Upper lobe of right lung (tissue), 1 donor: ENCODE results near the gene TGFBR3. TPM values are rescaled to one million over a fixed set of nuclear protein-coding genes. Genes with fewer than 3 reads are reported as not detected.

ENCODE experiments used
- ATAC-seq: fragments of 200-7000 bp; cut with Tn5 transposase; one replicate; pipeline ENCODE4 v1.9.1; 2020; ENCODE audit warnings: mild to moderate bottlenecking, moderate library complexity
- DNase-seq: peaks from one replicate; pipeline ENCODE4 v3.0.0-alpha.2; 2020
- H3K27ac ChIP-seq: fragments of 200-600 bp; one replicate; pipeline ENCODE4 v1.8.0; 2022
- H3K27me3 ChIP-seq: fragments of 200-600 bp; one replicate; pipeline ENCODE4 v1.8.0; 2022; ENCODE audit warnings: mild to moderate bottlenecking
- H3K36me3 ChIP-seq: fragments of 200-600 bp; one replicate; pipeline ENCODE4 v1.8.0; 2022
- H3K4me1 ChIP-seq: fragments of 200-600 bp; one replicate; pipeline ENCODE4 v1.8.0; 2022
- H3K4me3 ChIP-seq: fragments of 200-600 bp; one replicate; pipeline ENCODE4 v1.8.0; 2022; ENCODE audit warnings: mild to moderate bottlenecking
- H3K9me3 ChIP-seq: fragments of 200-600 bp; one replicate; pipeline ENCODE4 v1.8.0; 2022
- intact Hi-C: fragments of 100-400 bp; cut with DNase I; formaldehyde crosslinking; loops from one replicate; pipeline ENCODE4 v1.11.0; 2022
- total RNA-seq: library from RNA; stranded (reverse); fragmentation: NEBNext Ultra II Directional; extraction: Animal tissue kit (Norgen Biotek cat#: 25700); gene quantifications from one replicate; pipeline ENCODE4 v1.2.1, GENCODE V29; 2021
- TF ChIP-seq, protein P1 (sequence below): fragments of 200-600 bp; IDR thresholded peaks from one replicate; pipeline ENCODE4 v1.8.0; 2022; ENCODE audit warnings: antibody characterized with exemption
- donor health status: DM: no; HTN: yes; CAD: no; lungs with severe emphysema.

TGFBR3 gene
- total RNA-seq, 1 donor from 2014 or later = 55.9 TPM

DNA sequence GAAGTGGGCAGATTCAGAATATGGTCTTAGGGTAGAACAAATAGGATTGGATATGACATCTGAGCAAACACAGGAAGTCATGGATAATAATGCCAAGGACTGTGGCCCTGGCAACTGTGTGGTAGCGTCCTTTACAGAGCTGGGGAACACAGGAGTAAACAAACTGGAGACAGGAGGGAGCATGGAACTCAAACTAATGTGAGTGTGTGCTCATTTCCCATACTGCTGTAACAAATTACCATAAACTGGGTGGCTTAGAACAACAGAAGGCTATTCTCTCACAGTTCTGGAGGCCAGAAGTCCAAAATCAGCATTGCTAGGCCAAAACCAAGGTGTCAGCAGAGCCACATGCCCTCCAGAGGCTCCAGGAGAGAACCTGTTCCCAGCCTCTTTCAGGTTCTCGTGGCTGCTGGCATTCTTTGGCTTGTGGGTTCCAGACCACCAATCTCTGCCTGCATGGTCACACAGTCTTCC is 106.4 kb downstream of the TGFBR3 start:
- intact Hi-C loops = no loop called here
- TF ChIP-seq, protein P1, sequence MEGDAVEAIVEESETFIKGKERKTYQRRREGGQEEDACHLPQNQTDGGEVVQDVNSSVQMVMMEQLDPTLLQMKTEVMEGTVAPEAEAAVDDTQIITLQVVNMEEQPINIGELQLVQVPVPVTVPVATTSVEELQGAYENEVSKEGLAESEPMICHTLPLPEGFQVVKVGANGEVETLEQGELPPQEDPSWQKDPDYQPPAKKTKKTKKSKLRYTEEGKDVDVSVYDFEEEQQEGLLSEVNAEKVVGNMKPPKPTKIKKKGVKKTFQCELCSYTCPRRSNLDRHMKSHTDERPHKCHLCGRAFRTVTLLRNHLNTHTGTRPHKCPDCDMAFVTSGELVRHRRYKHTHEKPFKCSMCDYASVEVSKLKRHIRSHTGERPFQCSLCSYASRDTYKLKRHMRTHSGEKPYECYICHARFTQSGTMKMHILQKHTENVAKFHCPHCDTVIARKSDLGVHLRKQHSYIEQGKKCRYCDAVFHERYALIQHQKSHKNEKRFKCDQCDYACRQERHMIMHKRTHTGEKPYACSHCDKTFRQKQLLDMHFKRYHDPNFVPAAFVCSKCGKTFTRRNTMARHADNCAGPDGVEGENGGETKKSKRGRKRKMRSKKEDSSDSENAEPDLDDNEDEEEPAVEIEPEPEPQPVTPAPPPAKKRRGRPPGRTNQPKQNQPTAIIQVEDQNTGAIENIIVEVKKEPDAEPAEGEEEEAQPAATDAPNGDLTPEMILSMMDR = no peak
- Histone ChIP-seq H3K4me1 (peaks cover 33% of the 10 kb centered on the region), H3K27me3 (no peaks in the 10 kb centered on the region), H3K4me3 (no peak overlapping the region), H3K9me3 (no peaks in the 10 kb centered on the region), H3K36me3 (no peaks in the 10 kb centered on the region), H3K27ac (no peak overlapping the region)
- DNase-seq (no peak), ATAC-seq (peak; percentile 26)

DNA sequence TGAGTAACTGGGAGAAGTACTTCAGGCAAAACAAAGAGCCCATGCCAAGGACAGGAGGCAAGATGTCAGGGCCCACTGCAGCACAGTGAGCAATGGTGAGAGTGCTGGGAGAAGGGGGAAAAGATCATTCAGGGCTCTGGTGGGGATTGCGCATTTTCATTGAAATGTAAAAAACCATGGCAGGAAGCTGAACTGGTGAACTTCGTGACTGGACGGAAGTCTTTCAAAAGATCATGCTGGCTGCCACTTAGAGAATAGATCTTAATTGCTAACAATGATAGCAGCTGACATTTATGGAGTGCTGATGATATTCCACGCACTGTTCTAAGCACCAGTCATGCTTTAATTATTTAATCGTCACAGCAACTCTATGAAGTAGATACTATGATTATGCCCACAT is 107.0 kb downstream of the TGFBR3 start:
- Histone ChIP-seq H3K27ac (no peak overlapping the region), H3K4me1 (peaks cover 29% of the 10 kb centered on the region), H3K4me3 (no peak overlapping the region), H3K36me3 (no peaks in the 10 kb centered on the region), H3K9me3 (no peaks in the 10 kb centered on the region), H3K27me3 (no peaks in the 10 kb centered on the region)
- ATAC-seq (no peak), DNase-seq (no peak)
- intact Hi-C loops = no loop called here
- TF ChIP-seq, protein P1 = no peak

DNA sequence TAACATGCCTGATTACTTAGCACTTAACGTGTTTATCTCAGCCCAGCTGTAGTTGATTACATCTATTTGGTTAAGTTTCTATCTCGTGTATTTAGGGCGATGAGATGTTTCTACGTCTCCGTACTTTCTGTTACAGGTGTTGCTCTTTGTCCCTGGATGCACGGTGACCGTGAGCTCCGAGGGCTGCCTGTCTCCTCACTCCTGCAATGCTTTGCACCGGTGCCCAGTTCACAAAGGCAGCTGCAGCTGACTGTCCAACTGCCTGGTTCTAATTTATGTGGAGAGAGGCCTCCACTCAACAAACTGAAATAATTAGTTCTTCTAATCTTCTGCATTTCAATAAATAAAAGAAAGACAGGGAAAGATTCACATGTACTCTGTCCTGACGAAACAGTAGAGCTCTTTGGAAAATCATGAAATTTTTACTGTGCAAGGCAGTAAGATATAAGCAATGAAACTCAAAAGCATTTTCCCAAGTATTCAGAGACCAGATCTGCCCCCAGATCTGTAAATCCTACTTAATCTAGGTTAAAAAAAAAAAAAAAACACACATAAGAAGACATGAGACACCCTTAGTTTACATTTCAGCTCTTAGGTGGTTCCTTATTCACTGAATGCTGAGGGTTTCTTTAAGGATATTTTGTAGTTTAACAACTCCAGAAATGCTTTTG is 108.2 kb downstream of the TGFBR3 start:
- Histone ChIP-seq H3K4me1 (peaks cover 20% of the 10 kb centered on the region), H3K4me3 (no peak overlapping the region), H3K36me3 (no peaks in the 10 kb centered on the region), H3K27me3 (no peaks in the 10 kb centered on the region), H3K27ac (no peak overlapping the region), H3K9me3 (no peaks in the 10 kb centered on the region)
- no peak for DNase-seq
- TF ChIP-seq, protein P1 = no peak
- intact Hi-C loops = no loop called here
- no peak for ATAC-seq

- Histone ChIP-seq H3K27ac (no peak overlapping the region), H3K36me3 (no peaks in the 10 kb centered on the region), H3K27me3 (no peaks in the 10 kb centered on the region), H3K4me1 (peaks cover 14% of the 10 kb centered on the region), H3K9me3 (no peaks in the 10 kb centered on the region), H3K4me3 (no peak overlapping the region)
- ATAC-seq (no peak), DNase-seq (no peak)
- intact Hi-C loops = no loop called here
- TF ChIP-seq, protein P1 = no peak
Measured at GRCh38 chr1:91777196-91777595, 108.8 kb downstream of the TGFBR3 start.

GRCh38 chr1:91776068-91776794 is 109.7 kb downstream of the TGFBR3 start:
- Histone ChIP-seq H3K27ac (no peak overlapping the region), H3K36me3 (no peaks in the 10 kb centered on the region), H3K9me3 (no peaks in the 10 kb centered on the region), H3K4me3 (no peak overlapping the region), H3K4me1 (peaks cover 4% of the 10 kb centered on the region), H3K27me3 (no peaks in the 10 kb centered on the region)
- DNase-seq (no peak), ATAC-seq (no peak)
- intact Hi-C loops = no loop called here
- TF ChIP-seq, protein P1 = no peak
